Stimulated activated naive B cell treated with anti-CD40 and anti-IgM and Interleukin-4, amounts not matched to agents 10 μg/mL and 1 μg/mL and 100 μg/mL, for 72 hours (primary cell): ENCODE results near the gene DERL3.

Experiments used
- ATAC-seq, 2 donors: fragments of 150-1000 bp; cut with Tn5 transposase; replicated peaks; 2 replicates each; pipeline ENCODE4 v1.10.0; 2021; ENCODE audit warnings: moderate library complexity in 1 of 2
- DNase-seq: peaks from one replicate; pipeline ENCODE4 v3.0.0; 2021
- H3K27ac Mint-ChIP-seq: one replicate; pipeline ENCODE4 v1.8.0; 2022; ENCODE audit warnings: mild to moderate bottlenecking, mixed read lengths
- H3K27me3 Mint-ChIP-seq, 2 donors: one replicate each; pipeline ENCODE4 v1.8.0; 2022; ENCODE audit warnings: mixed read lengths in 2 of 2
- H3K36me3 Mint-ChIP-seq, 2 donors: one replicate each; pipeline ENCODE4 v1.8.0; 2022; ENCODE audit warnings: mixed read lengths in 2 of 2, mild to moderate bottlenecking in 1 of 2
- H3K4me1 Mint-ChIP-seq, 2 donors: one replicate each; pipeline ENCODE4 v1.8.0; 2022; ENCODE audit warnings: mixed read lengths in 2 of 2, mild to moderate bottlenecking in 1 of 2
- H3K4me3 Mint-ChIP-seq, 2 donors: one replicate each; pipeline ENCODE4 v1.8.0; 2022; ENCODE audit warnings: mild to moderate bottlenecking in 2 of 2, mixed read lengths in 2 of 2, moderate library complexity in 1 of 2
- H3K9me3 Mint-ChIP-seq, 2 donors: one replicate each; pipeline ENCODE4 v1.8.0; 2022; ENCODE audit warnings: mixed read lengths in 2 of 2, mild to moderate bottlenecking in 1 of 2

The DERL3 gene

DNA sequence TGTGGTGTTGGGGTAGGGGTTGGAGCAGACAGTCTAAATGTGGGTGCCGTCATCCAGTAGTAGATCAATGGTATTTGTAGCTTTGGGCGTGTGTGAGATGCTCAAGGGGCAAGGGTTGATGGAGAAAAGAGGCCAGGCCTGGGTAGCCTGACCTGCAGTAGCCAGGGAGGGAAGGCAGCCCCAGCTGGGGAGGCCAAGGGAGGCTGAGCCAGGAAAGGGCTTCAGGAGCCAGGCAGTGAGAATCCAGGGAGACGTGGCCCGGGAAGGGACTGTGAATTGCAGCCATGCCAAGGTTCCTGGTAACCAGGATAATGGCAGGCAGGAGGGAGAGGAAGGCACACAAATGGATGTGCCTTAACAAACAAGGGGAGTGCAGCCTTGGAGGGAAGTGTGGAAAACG, 2.5 kb upstream of the DERL3 start:
- peaks cover 4 to 14% of the 10 kb centered on the region in 2 donors for H3K36me3 Mint-ChIP-seq
- ATAC-seq, result no peak
- peak overlapping the region; percentile 66 for H3K27ac Mint-ChIP-seq
- no peaks in the 10 kb centered on the region for H3K27me3 Mint-ChIP-seq
- no peak for DNase-seq
- H3K4me3 Mint-ChIP-seq, result no peak overlapping the region
- H3K9me3 Mint-ChIP-seq, result no peaks in the 10 kb centered on the region
- H3K4me1 Mint-ChIP-seq, result peaks cover 61 to 66% of the 10 kb centered on the region in 2 donors

- Mint-ChIP-seq H3K4me1 (peaks cover 59 to 66% of the 10 kb centered on the region in 2 donors), H3K36me3 (peaks cover 6 to 20% of the 10 kb centered on the region in 2 donors), H3K4me3 (peak overlapping the region in 1 of 2 donors; percentile 23), H3K9me3 (no peaks in the 10 kb centered on the region), H3K27ac (no peak overlapping the region), H3K27me3 (no peaks in the 10 kb centered on the region)
- no peak for DNase-seq
- no peak for ATAC-seq
These were observed 1.2 kb upstream of the DERL3 start for GRCh38 chr22:23840026-23840425.

DNA sequence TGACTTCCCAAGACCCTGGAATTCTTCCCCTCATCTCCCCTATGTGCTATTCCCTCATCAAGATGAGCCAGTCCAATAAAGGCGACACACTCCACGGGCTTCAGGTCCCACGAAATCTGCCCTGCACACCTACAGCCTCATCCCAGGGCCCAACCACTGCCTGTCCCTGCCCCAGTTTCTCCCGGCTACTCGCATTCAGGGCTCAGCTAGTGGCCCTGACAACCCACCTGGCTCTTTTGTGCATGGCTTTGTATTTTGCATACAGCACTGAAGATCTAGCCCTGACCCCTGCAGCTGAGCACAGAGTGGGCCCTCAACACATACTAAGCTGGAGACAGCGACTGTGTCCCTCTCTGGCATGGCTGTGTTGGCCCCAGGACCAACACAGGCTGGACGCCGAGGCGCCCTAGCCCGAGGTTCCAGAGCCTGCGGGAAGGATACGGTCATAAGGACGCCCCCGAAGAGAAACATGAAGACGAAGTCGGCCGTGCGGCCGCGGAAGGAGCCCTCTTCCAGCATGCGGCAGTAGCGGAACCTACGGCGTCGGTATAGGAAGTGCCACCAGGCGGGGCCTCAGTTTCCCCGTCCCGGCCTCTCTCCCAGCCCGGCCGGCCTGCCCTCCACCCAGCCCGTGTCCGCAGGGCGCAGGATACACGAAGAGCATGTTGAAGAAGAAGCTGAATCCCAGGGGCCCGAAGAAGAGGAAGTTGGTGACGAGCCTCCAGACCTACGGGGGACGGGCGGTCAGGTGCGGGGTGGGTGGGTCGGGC, 710 bp downstream of the DERL3 start:
- peaks cover 48 to 58% of the 10 kb centered on the region in 2 donors for H3K4me1 Mint-ChIP-seq
- peak overlapping the region; percentile 95 to 98 for H3K4me3 Mint-ChIP-seq
- DNase-seq (no peak), ATAC-seq (peak; percentile 46 to 49)
- H3K27ac Mint-ChIP-seq, result peak overlapping the region; percentile 98
- no peaks in the 10 kb centered on the region for H3K9me3 Mint-ChIP-seq
- peaks cover 7 to 20% of the 10 kb centered on the region in 2 donors for H3K36me3 Mint-ChIP-seq
- H3K27me3 Mint-ChIP-seq, result no peaks in the 10 kb centered on the region

GRCh38 chr22:23837496-23837859, 1.3 kb downstream of the DERL3 start:
- peak overlapping the region; percentile 95 to 98 for H3K4me3 Mint-ChIP-seq
- H3K27me3 Mint-ChIP-seq, result no peaks in the 10 kb centered on the region
- H3K4me1 Mint-ChIP-seq, result peaks cover 44 to 52% of the 10 kb centered on the region in 2 donors
- no peak for ATAC-seq
- DNase-seq, result no peak
- H3K27ac Mint-ChIP-seq, result peak overlapping the region; percentile 68
- no peaks in the 10 kb centered on the region for H3K9me3 Mint-ChIP-seq
- H3K36me3 Mint-ChIP-seq, result peaks cover 7 to 20% of the 10 kb centered on the region in 2 donors

GRCh38 chr22:23836692-23837495, 1.9 kb downstream of the DERL3 start:
- Mint-ChIP-seq H3K9me3 (no peaks in the 10 kb centered on the region), H3K4me3 (peak overlapping the region; percentile 63 to 95), H3K27ac (peak overlapping the region; percentile 68), H3K4me1 (peaks cover 44 to 51% of the 10 kb centered on the region in 2 donors), H3K27me3 (no peaks in the 10 kb centered on the region), H3K36me3 (peaks cover 7 to 24% of the 10 kb centered on the region in 2 donors)
- DNase-seq (no peak), ATAC-seq (no peak)

- peak overlapping the region; percentile 65 for H3K27ac Mint-ChIP-seq
These were observed 2.5 kb downstream of the DERL3 start for GRCh38 chr22:23836281-23836680.

GRCh38 chr22:23835484-23836144, 3.2 kb downstream of the DERL3 start:
- Mint-ChIP-seq H3K4me3 (no peak overlapping the region), H3K9me3 (no peaks in the 10 kb centered on the region), H3K27me3 (no peaks in the 10 kb centered on the region), H3K4me1 (peaks cover 37 to 51% of the 10 kb centered on the region in 2 donors), H3K36me3 (peaks cover 9 to 27% of the 10 kb centered on the region in 2 donors), H3K27ac (peak overlapping the region; percentile 90)
- no peak for ATAC-seq
- DNase-seq, result no peak

More at GRCh38 chr22:23836281-23836680, 2.5 kb downstream of the DERL3 start:
- H3K4me1 Mint-ChIP-seq, result peaks cover 38 to 51% of the 10 kb centered on the region in 2 donors
- H3K9me3 Mint-ChIP-seq, result no peaks in the 10 kb centered on the region
- H3K4me3 Mint-ChIP-seq, result peak overlapping the region in 1 of 2 donors; percentile 40
- H3K36me3 Mint-ChIP-seq, result peaks cover 7 to 24% of the 10 kb centered on the region in 2 donors
- DNase-seq, result no peak
- ATAC-seq, result no peak
- H3K27me3 Mint-ChIP-seq, result no peaks in the 10 kb centered on the region

DNA sequence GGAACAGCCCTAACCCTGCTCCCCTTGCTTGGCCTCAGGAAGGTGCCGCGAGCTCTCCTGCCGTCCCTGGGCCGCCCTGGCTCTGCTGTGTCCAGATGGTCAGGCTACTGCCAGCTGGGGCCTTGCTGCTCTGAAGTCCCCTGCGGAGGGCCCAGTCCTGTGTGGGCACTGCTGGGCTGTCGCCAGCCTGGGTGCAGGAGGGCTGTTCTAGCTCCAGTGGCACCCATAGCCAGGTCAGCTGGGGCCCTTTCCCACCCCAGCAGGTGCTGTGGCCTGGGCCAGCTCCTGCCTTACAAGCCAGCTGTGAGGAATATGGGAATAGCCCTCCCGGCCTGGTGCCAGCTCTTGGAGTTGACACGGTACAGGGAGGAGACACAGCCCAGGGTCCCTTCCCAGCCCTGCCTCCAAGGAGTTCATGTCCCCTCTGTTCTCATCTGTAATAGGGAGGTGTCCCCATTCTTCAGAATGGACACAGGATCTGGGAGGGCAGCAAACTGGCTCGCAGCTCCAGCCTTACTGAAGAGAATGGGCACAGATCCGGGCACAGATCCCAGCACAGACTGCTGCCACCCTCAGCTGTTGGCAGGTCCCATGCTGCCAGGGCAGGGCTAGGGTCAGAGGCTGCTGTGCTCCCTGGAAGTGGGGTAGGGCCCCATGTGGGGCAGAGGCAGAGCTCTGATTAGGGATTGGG, 3.9 kb downstream of the DERL3 start:
- Mint-ChIP-seq H3K4me3 (no peak overlapping the region), H3K36me3 (peaks cover 11 to 33% of the 10 kb centered on the region in 2 donors), H3K4me1 (peaks cover 38 to 57% of the 10 kb centered on the region in 2 donors), H3K27ac (peak overlapping the region; percentile 90), H3K27me3 (no peaks in the 10 kb centered on the region), H3K9me3 (no peaks in the 10 kb centered on the region)
- DNase-seq, result no peak
- ATAC-seq, result no peak

DNA sequence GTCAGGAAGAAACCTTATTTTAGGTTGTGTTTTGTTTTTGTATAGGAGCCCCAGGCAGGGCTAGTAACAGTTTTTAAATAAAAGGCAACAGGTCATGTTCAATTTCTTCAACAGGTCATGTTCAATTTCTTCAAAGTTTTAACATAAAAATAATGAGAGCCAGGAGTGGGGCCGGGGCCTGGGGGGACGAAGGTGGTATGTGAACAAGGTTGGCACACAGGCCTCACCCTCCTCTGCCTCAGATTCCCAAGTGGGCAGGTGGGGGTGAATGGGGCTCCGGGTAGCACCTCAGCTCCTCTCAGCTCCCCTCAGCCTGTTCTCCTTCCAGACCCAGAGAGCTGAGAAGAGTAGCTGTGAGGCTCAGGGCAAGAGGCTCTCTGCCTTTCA, 4.4 kb downstream of the DERL3 start:
- Mint-ChIP-seq H3K4me3 (no peak overlapping the region), H3K9me3 (no peaks in the 10 kb centered on the region), H3K27ac (no peak overlapping the region), H3K27me3 (no peaks in the 10 kb centered on the region), H3K4me1 (peaks cover 37 to 57% of the 10 kb centered on the region in 2 donors), H3K36me3 (peaks cover 11 to 33% of the 10 kb centered on the region in 2 donors)
- no peak for ATAC-seq
- DNase-seq, result no peak

DNA sequence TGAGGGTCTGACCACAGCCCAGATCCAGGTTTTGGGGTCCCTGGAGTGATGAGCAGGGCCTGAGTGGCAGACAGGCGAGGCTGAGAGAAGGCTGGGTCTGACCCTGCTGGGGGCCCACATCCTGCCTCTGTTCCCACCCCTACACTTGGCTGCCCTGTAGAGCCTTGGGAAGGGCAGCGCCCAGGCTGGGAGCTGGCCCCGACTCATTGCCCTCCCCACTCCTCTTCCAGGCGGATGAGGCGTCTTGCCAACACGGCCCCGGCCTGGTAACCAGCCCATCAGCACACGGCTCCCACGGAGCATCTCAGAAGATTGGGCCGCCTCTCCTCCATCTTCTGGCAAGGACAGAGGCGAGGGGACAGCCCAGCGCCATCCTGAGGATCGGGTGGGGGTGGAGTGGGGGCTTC, 4.9 kb downstream of the DERL3 start:
- H3K9me3 Mint-ChIP-seq, result no peaks in the 10 kb centered on the region
- H3K4me1 Mint-ChIP-seq, result peaks cover 38 to 58% of the 10 kb centered on the region in 2 donors
- no peaks in the 10 kb centered on the region for H3K27me3 Mint-ChIP-seq
- DNase-seq (no peak), ATAC-seq (no peak)
- H3K36me3 Mint-ChIP-seq, result peaks cover 15 to 37% of the 10 kb centered on the region in 2 donors
- H3K27ac Mint-ChIP-seq, result no peak overlapping the region
- no peak overlapping the region for H3K4me3 Mint-ChIP-seq

GRCh38 chr22:23833017-23833751, 5.6 kb downstream of the DERL3 start:
- Mint-ChIP-seq H3K9me3 (no peaks in the 10 kb centered on the region), H3K4me3 (no peak overlapping the region), H3K4me1 (peaks cover 39 to 59% of the 10 kb centered on the region in 2 donors), H3K27ac (peak overlapping the region; percentile 31), H3K36me3 (peaks cover 18 to 40% of the 10 kb centered on the region in 2 donors), H3K27me3 (no peaks in the 10 kb centered on the region)
- ATAC-seq (no peak), DNase-seq (no peak)

GRCh38 chr22:23832226-23833016, 6.4 kb downstream of the DERL3 start:
- no peak for ATAC-seq
- H3K4me1 Mint-ChIP-seq, result peaks cover 34 to 52% of the 10 kb centered on the region in 2 donors
- no peaks in the 10 kb centered on the region for H3K27me3 Mint-ChIP-seq
- H3K9me3 Mint-ChIP-seq, result no peaks in the 10 kb centered on the region
- no peak overlapping the region for H3K4me3 Mint-ChIP-seq
- no peak for DNase-seq
- peaks cover 18 to 38% of the 10 kb centered on the region in 2 donors for H3K36me3 Mint-ChIP-seq
- H3K27ac Mint-ChIP-seq, result peak overlapping the region; percentile 85

GRCh38 chr22:23831781-23832180, 7.0 kb downstream of the DERL3 start:
- DNase-seq (no peak), ATAC-seq (no peak)
- no peak overlapping the region for H3K4me3 Mint-ChIP-seq
- H3K36me3 Mint-ChIP-seq, result peaks cover 19 to 35% of the 10 kb centered on the region in 2 donors
- H3K9me3 Mint-ChIP-seq, result no peaks in the 10 kb centered on the region
- H3K4me1 Mint-ChIP-seq, result peaks cover 28 to 50% of the 10 kb centered on the region in 2 donors
- H3K27ac Mint-ChIP-seq, result peak overlapping the region; percentile 14
- no peaks in the 10 kb centered on the region for H3K27me3 Mint-ChIP-seq
